Endothelial cell of coronary artery (primary cell): ENCODE measurements around the gene PRIMA1. TPM values are rescaled to one million over a fixed set of nuclear protein-coding genes. Genes with fewer than 3 reads are reported as not detected.

ENCODE experiments used
- total RNA-seq: library from RNA; depleted of rRNA; stranded (reverse); fragments of >200 nt; gene quantifications from 2 replicates; pipeline ENCODE4 v1.2.3, GENCODE V29; 2014

The PRIMA1 gene, protein sequence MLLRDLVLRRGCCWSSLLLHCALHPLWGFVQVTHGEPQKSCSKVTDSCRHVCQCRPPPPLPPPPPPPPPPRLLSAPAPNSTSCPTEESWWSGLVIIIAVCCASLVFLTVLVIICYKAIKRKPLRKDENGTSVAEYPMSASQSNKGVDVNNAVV
- total RNA-seq = not detected in 2 replicates

DNA sequence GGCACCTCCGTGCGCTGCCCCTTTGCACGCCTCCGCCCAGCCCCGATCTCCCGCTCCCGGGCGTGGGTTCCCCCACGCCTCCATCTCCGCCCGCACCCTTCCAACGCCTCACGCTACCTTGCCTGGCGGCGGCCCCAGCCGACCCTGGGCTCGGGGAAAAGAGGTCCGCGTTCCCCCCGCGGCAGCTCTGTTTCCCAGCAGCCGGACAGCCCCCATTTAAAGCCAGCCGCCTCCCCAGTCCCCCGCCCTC lies at the start of gene PRIMA1:
Gene PRIMA1, minus strand, starts transcription at position 193 of the 250 bp plus-strand sequence. CDS start 767 bp downstream, outside the sequence.

Other genes starting within 250 kb of the PRIMA1 start
- gene FAM181A, start 138.9 kb upstream of the PRIMA1 start, total RNA-seq = not detected in 2 replicates
- 0.18 TPM in 1 of 2 replicates, not detected in the other for gene ASB2, start 188.1 kb upstream of the PRIMA1 start, total RNA-seq
- not detected in 2 replicates for gene CCDC197, start 208.8 kb upstream of the PRIMA1 start, total RNA-seq
- gene OTUB2, start 237.9 kb upstream of the PRIMA1 start, total RNA-seq = 0.81 and 1.0 TPM in 2 replicates